CD4-positive, CD25-positive, alpha-beta regulatory T cell (primary cell): ENCODE data around the gene PHF2. TPM values are rescaled to one million over a fixed set of nuclear protein-coding genes. Genes with fewer than 3 reads are reported as not detected.

ENCODE experiments used
- ATAC-seq, 2 donors: fragments of 150-1000 bp; cut with Tn5 transposase; one replicate each; pipeline ENCODE4 v1.10.0; 2021; ENCODE audit warnings: low read depth in 2 of 2, moderate number of reproducible peaks in 2 of 2, moderate library complexity in 1 of 2
- DNase-seq, 3 donors: peaks; one replicate each; pipeline versions ENCODE4 v3.0.0 to v3.0.0-alpha.2; 2012 to 2022; ENCODE audit warnings: mixed read lengths in 1 of 3
- H3K27ac ChIP-seq: one replicate; pipeline ENCODE4 v1.7.0; 2013; ENCODE audit warnings: mild to moderate bottlenecking, low read length; ENCODE audit not compliant: insufficient read depth, poor library complexity, severe bottlenecking
- H3K27me3 ChIP-seq: one replicate; pipeline ENCODE4 v1.7.0; 2013; ENCODE audit warnings: low read length; ENCODE audit not compliant: control insufficient read depth, insufficient read depth
- H3K36me3 ChIP-seq: one replicate; pipeline ENCODE4 v1.7.0; 2013; ENCODE audit warnings: mild to moderate bottlenecking, low read length, moderate library complexity; ENCODE audit not compliant: control insufficient read depth, insufficient read depth
- H3K4me1 ChIP-seq: 2 replicates; pipeline ENCODE4 v1.7.0; 2013; ENCODE audit warnings: mild to moderate bottlenecking, low read length; ENCODE audit not compliant: insufficient read depth, control insufficient read depth, poor library complexity, severe bottlenecking
- H3K4me3 ChIP-seq: one replicate; pipeline ENCODE4 v1.7.0; 2013; ENCODE audit warnings: low read depth, mild to moderate bottlenecking, low read length, moderate library complexity
- H3K9me3 ChIP-seq, 2 experiments: 1 replicate in 1 of 2; 2 replicates in 1 of 2; pipeline ENCODE4 v1.7.0; 2013; ENCODE audit warnings: low read length in 2 of 2, mild to moderate bottlenecking in 1 of 2, moderate library complexity in 1 of 2; ENCODE audit not compliant: control insufficient read depth in 2 of 2
- H3K27ac Mint-ChIP-seq, 3 donors: one replicate each; pipeline ENCODE4 v1.8.0; 2020 to 2022; ENCODE audit warnings: mild to moderate bottlenecking in 3 of 3, mixed read lengths in 3 of 3, moderate library complexity in 2 of 3
- H3K27me3 Mint-ChIP-seq: one replicate; pipeline ENCODE4 v1.8.0; 2022; ENCODE audit warnings: mild to moderate bottlenecking, mixed read lengths
- H3K36me3 Mint-ChIP-seq: one replicate; pipeline ENCODE4 v1.8.0; 2020; ENCODE audit warnings: mixed read lengths
- H3K4me1 Mint-ChIP-seq, 4 donors: one replicate each; pipeline ENCODE4 v1.8.0; 2020 to 2022; ENCODE audit warnings: mixed read lengths in 4 of 4, mild to moderate bottlenecking in 1 of 4
- H3K4me3 Mint-ChIP-seq, 4 donors: one replicate each; pipeline ENCODE4 v1.8.0; 2020 to 2022; ENCODE audit warnings: mild to moderate bottlenecking in 4 of 4, mixed read lengths in 4 of 4, moderate library complexity in 3 of 4
- H3K9me3 Mint-ChIP-seq, 7 donors: one replicate each; pipeline ENCODE4 v1.8.0; 2020 to 2022; ENCODE audit warnings: mixed read lengths in 7 of 7, mild to moderate bottlenecking in 3 of 7, moderate library complexity in 2 of 7
- polyA plus RNA-seq, 4 donors: library from polyadenylated mRNA; unstranded; fragments of 300-500 nt; fragmentation: Illumina TruSeq; gene quantifications; one replicate each; pipeline ENCODE4 v1.2.3, GENCODE V29; 2021
- total RNA-seq: library from RNA; stranded (reverse); gene quantifications from one replicate; pipeline ENCODE4 v1.2.3, GENCODE V29; 2022

The PHF2 gene
- total and polyA plus RNA-seq, 5 donors from 2014 or later, result 0.37 to 29.4 (median 1.0) TPM

DNA sequence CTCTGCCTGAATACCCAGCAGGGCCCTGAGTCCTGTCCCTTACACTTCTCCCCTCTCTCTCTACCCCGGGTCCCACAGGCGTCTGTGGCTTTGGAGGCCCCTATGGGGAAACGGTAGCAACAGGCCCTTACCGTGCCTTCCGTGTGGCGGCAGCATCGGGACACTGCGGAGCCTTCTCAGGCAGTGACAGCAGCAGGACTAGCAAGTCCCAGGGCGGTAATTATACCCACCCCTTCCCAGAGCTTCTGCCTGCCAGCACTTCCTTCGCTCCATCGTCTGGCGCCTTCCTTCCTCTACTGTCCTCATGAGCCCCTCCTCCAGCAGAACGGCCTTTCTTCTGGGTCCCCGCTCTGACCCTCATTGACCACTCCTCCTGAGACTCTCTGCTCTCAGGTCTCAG is 17.9 kb upstream of the PHF2 start:
- peaks cover 0 to under 1% (median 0%) of the 10 kb centered on the region in 4 donors for H3K4me1 Mint-ChIP-seq
- H3K27me3 ChIP-seq, result no peaks in the 10 kb centered on the region
- H3K27me3 Mint-ChIP-seq, result no peaks in the 10 kb centered on the region
- H3K36me3 Mint-ChIP-seq, result peaks cover 38% of the 10 kb centered on the region
- no peak for ATAC-seq
- no peak overlapping the region for H3K4me3 ChIP-seq
- peaks cover 89% of the 10 kb centered on the region for H3K36me3 ChIP-seq
- H3K9me3 ChIP-seq, result no peaks in the 10 kb centered on the region
- no peak for DNase-seq
- H3K27ac ChIP-seq, result no peak overlapping the region
- no peaks in the 10 kb centered on the region for H3K4me1 ChIP-seq
- H3K27ac Mint-ChIP-seq, result peak overlapping the region in 2 of 3 donors; percentile 29 to 82
- H3K9me3 Mint-ChIP-seq, result no peaks in the 10 kb centered on the region
- no peak overlapping the region for H3K4me3 Mint-ChIP-seq

DNA sequence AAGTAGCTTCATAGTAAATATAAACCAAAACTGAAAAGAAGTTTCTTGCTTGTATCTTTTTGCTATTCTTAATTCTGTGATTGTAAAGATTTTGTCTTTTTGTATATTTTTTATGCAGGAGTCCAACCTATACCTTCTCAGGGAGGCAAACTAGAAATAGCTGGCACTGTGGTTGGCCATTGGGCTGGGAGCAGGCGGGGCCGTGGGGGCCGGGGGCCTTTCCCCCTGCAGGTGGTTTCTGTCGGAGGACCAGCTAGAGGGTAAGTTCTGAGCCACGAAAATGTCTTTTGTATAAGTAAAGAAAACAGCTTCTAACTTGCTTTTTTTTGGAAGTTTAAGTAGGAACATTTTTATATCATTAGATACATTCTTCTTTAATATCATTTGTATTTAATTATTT is 15.4 kb upstream of the PHF2 start:
- H3K4me1 Mint-ChIP-seq, result peaks cover 11 to 14% (median 12%) of the 10 kb centered on the region in 4 donors
- peaks cover 6% of the 10 kb centered on the region for H3K4me1 ChIP-seq
- peak overlapping the region in 1 of 4 donors; percentile 3 for H3K4me3 Mint-ChIP-seq
- ATAC-seq (no peak), DNase-seq (no peak)
- no peak overlapping the region for H3K27ac Mint-ChIP-seq
- no peaks in the 10 kb centered on the region for H3K27me3 ChIP-seq
- peaks cover 80% of the 10 kb centered on the region for H3K36me3 ChIP-seq
- H3K27me3 Mint-ChIP-seq, result no peaks in the 10 kb centered on the region
- no peaks in the 10 kb centered on the region for H3K9me3 Mint-ChIP-seq
- H3K36me3 Mint-ChIP-seq, result peaks cover 32% of the 10 kb centered on the region
- no peaks in the 10 kb centered on the region for H3K9me3 ChIP-seq
- H3K27ac ChIP-seq, result no peak overlapping the region
- H3K4me3 ChIP-seq, result no peak overlapping the region

DNA sequence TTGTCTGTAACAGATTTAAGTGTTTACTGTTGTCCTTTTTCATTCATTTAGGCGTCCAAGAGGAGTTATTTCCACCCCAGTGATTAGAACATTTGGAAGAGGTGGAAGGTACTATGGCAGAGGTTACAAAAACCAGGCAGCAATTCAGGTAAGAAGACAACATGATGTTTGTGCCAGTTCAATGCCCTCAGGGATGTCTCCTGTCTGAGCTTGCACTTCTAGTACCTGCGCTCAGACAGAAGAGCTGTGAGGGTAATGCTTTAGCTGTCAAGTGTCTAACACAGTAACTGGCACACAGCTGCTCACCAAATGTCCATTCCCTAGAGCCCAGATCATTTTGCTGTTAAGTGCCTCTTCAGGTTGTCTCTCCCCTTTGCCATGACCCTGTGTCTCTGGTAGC is 14.2 kb upstream of the PHF2 start:
- ATAC-seq (no peak), DNase-seq (no peak)
- H3K36me3 ChIP-seq, result peaks cover 71% of the 10 kb centered on the region
- Mint-ChIP-seq H3K27ac (no peak overlapping the region), H3K36me3 (peaks cover 26% of the 10 kb centered on the region), H3K9me3 (no peaks in the 10 kb centered on the region), H3K27me3 (no peaks in the 10 kb centered on the region), H3K4me1 (peaks cover 11 to 21% (median 14%) of the 10 kb centered on the region in 4 donors), H3K4me3 (no peak overlapping the region)
- peaks cover 15% of the 10 kb centered on the region for H3K4me1 ChIP-seq
- H3K9me3 ChIP-seq, result no peaks in the 10 kb centered on the region
- no peaks in the 10 kb centered on the region for H3K27me3 ChIP-seq
- H3K27ac ChIP-seq, result no peak overlapping the region
- no peak overlapping the region for H3K4me3 ChIP-seq

DNA sequence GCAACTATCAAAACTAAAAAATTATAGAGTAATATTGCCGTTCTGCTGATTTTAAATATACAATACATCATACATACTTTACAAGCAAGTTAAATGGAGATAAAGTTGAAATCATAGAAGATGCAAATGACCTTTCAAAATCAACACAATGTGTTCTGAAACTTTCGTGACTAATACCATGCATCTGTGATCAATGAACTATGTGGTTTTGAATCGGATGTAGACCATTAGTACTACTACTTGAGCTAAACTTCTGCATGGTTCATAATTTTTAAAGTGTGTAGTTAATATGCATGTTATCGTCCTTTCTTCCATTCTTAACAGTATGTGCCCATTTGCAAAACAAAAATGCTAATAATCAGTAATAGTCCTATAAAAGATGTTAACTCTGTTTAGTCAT is 11.3 kb upstream of the PHF2 start:
- Mint-ChIP-seq H3K27me3 (no peaks in the 10 kb centered on the region), H3K27ac (peak overlapping the region in 2 of 3 donors; percentile 74 to 90), H3K9me3 (no peaks in the 10 kb centered on the region), H3K4me1 (peaks cover 13 to 26% (median 15%) of the 10 kb centered on the region in 4 donors), H3K4me3 (peak overlapping the region in 1 of 4 donors; percentile 30), H3K36me3 (peaks cover 7% of the 10 kb centered on the region)
- no peak for ATAC-seq
- Histone ChIP-seq H3K4me1 (peaks cover 22% of the 10 kb centered on the region), H3K36me3 (peaks cover 43% of the 10 kb centered on the region), H3K27me3 (no peaks in the 10 kb centered on the region), H3K27ac (no peak overlapping the region), H3K4me3 (no peak overlapping the region), H3K9me3 (no peaks in the 10 kb centered on the region)
- peak in 1 of 3 donors; percentile 39 for DNase-seq

DNA sequence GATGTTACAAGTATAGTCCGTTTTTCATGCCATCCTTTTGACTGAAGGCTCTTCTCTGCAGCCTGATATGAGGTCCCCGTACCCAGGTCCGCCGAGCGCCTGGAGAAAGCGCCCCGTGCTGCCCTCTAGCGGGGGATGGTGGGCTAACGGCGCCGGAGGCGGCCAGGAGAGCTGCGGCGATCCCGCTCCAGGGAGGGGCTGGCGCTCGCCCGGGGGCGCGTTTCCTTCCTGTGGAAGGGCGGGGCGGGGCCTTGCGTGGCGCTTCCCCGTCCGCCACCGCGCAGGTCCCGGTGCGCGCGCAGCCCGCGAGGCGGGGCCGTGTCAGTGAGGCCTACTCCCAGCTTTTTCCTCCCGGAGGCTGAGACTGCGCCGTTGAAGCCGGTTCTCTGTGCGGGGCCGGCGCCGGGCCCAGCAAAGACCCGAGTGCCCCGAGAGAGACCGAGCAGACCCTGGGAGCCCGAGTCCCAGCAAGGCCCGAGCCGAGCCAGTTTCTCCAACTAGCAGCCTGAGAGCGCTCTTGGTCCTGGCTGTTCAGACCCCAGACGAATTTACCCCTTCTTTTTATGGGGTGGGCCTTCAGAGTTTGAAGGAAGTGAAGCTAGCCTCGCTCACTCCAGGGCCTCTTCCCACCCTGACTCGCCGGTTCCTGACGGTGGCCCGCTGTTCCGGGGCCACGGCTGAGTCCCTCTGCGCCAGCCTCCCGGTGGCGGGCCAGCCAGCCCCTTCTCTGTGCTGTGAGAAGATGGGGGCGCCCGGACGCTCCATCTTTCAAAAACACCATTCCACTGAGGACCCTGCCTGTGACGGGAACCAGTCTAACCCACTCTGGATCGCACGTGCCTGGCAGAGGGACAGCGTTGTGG is 9.7 kb upstream of the PHF2 start:
- Mint-ChIP-seq H3K27ac (peak overlapping the region; percentile 84 to 95 (median 90)), H3K9me3 (peaks cover 0 to 4% (median 0%) of the 10 kb centered on the region in 7 donors), H3K4me3 (peak overlapping the region; percentile 70 to 88 (median 84)), H3K36me3 (peaks cover 10% of the 10 kb centered on the region), H3K4me1 (peaks cover 13 to 26% (median 16%) of the 10 kb centered on the region in 4 donors), H3K27me3 (no peaks in the 10 kb centered on the region)
- DNase-seq, result peak; percentile 97
- Histone ChIP-seq H3K36me3 (peaks cover 29% of the 10 kb centered on the region), H3K27ac (peak overlapping the region; percentile 91), H3K9me3 (no peaks in the 10 kb centered on the region), H3K4me3 (peak overlapping the region; percentile 66), H3K4me1 (peaks cover 22% of the 10 kb centered on the region), H3K27me3 (no peaks in the 10 kb centered on the region)
- ATAC-seq, result peak; percentile 97 to 98

DNA sequence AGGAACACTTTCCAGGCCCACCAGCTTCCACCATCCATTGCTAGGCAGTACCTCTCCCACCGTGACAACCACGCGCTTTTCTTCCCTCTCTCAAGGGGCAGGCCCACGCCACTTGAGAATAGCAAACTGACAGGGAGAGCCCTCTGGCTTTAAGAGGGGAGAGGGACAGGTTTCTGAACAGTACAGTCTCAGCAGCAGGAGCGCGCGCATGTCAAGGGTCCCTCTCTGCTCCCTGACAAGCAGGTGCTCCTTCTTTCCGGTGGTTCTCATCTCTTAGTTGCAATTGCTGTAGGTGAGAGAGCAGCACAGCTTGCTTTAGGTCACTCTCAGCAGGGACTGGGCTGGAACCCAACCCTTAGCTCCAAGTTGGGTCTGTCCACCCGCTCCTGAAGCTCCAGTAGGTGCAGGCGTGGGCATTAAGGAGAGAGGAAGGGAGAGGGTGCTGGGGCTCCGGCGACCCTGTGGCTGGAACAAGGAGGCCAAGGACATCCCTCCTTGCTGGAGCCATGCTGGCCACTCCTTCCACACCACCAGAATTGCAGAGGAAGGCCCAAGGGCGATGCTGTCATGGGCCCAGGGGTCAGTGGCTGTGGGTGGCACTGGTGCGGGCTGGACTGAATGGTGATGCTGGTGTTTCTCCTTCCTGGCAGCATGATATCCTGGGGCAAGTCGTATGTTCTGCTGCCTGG is 9.0 kb upstream of the PHF2 start:
- no peaks in the 10 kb centered on the region for H3K27me3 Mint-ChIP-seq
- Histone ChIP-seq H3K27ac (peak overlapping the region; percentile 91), H3K9me3 (no peaks in the 10 kb centered on the region), H3K4me1 (peaks cover 22% of the 10 kb centered on the region), H3K36me3 (peaks cover 21% of the 10 kb centered on the region), H3K4me3 (peak overlapping the region; percentile 31), H3K27me3 (no peaks in the 10 kb centered on the region)
- H3K9me3 Mint-ChIP-seq, result peaks cover 0 to 4% (median 0%) of the 10 kb centered on the region in 7 donors
- no peak for ATAC-seq
- H3K27ac Mint-ChIP-seq, result peak overlapping the region; percentile 84 to 95 (median 90)
- peaks cover 13 to 26% (median 16%) of the 10 kb centered on the region in 4 donors for H3K4me1 Mint-ChIP-seq
- H3K4me3 Mint-ChIP-seq, result peak overlapping the region; percentile 70 to 88 (median 84)
- H3K36me3 Mint-ChIP-seq, result peaks cover 3% of the 10 kb centered on the region
- peak in 1 of 3 donors; percentile 10 for DNase-seq

DNA sequence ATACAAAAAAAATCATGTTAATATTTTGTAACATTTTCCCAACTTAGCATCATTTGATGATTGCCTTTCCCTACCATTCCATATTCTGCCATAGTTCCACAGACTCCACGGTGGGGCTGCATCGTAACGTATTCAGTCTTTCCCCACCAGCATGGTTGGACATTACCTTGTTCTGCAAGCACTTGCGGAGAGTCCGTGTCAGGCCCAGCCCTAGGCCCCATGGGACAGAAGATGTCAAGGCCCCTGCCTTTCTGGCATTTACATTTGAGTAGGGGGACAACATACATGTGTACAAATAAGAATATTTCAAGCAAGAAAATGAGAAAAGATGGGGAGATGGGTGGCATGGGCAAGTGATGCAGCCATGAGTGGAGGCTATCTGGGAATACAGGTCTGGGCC is 8.2 kb upstream of the PHF2 start:
- Histone ChIP-seq H3K4me1 (peaks cover 22% of the 10 kb centered on the region), H3K4me3 (no peak overlapping the region), H3K27me3 (no peaks in the 10 kb centered on the region), H3K36me3 (peaks cover 14% of the 10 kb centered on the region), H3K9me3 (no peaks in the 10 kb centered on the region), H3K27ac (no peak overlapping the region)
- H3K9me3 Mint-ChIP-seq, result peaks cover 0 to 4% (median 0%) of the 10 kb centered on the region in 7 donors
- ATAC-seq, result no peak
- no peaks in the 10 kb centered on the region for H3K27me3 Mint-ChIP-seq
- peaks cover 13 to 34% (median 16%) of the 10 kb centered on the region in 4 donors for H3K4me1 Mint-ChIP-seq
- H3K4me3 Mint-ChIP-seq, result peak overlapping the region in 2 of 4 donors; percentile 13 to 70
- DNase-seq, result no peak
- peak overlapping the region in 1 of 3 donors; percentile 90 for H3K27ac Mint-ChIP-seq
- H3K36me3 Mint-ChIP-seq, result peaks cover 3% of the 10 kb centered on the region
